Measurements from ENCODE around the gene DCDC1. TPM values are rescaled to one million over a fixed set of nuclear protein-coding genes. Genes with fewer than 3 reads are reported as not detected.

DCDC1 gene
- total and polyA plus RNA-seq, 2 donors from 2014 or later = 0.39 to 6.6 TPM

GRCh38 chr11:31102316-31102715 is 267.2 kb downstream of the DCDC1 start:
- Histone ChIP-seq H3K4me1 (ENCODE audit: control insufficient read depth in 2 of 3, insufficient read depth in 2 of 3, low read depth in 1 of 3, low read length in 3 of 3) (no peaks in the 10 kb centered on the region), H3K4me3 (ENCODE audit: low read length in 3 of 3) (no peak overlapping the region), H3K27ac (ENCODE audit: low read depth in 2 of 2, low read length in 2 of 2) (no peak overlapping the region), H3K9me3 (ENCODE audit: control insufficient read depth in 2 of 3, insufficient read depth in 1 of 3, low read length in 3 of 3) (no peaks in the 10 kb centered on the region), H3K36me3 (ENCODE audit: control insufficient read depth in 2 of 3, insufficient read depth in 3 of 3, low read length in 3 of 3) (no peaks in the 10 kb centered on the region), H3K27me3 (ENCODE audit: control insufficient read depth, insufficient read depth, low read length) (no peaks in the 10 kb centered on the region), H3K9ac (ENCODE audit: low read length in 3 of 3) (no peak overlapping the region)
- DNase-seq (no peak), FAIRE-seq (no peak)
- intact Hi-C loops (cut with DNase I) = no loop called here
- no peak for TF ChIP-seq CTCF (IDR thresholded peaks at IDR 0.05; ENCODE audit: borderline replicate concordance, extremely low read depth, insufficient read depth)

- H3K4me3 ChIP-seq (ENCODE audit: low read length in 3 of 3) = no peak overlapping the region
- no peaks in the 10 kb centered on the region for H3K9me3 ChIP-seq (ENCODE audit: control insufficient read depth in 2 of 3, insufficient read depth in 1 of 3, low read length in 3 of 3)
- FAIRE-seq (no peak), DNase-seq (no peak)
- no peaks in the 10 kb centered on the region for H3K36me3 ChIP-seq (ENCODE audit: control insufficient read depth in 2 of 3, insufficient read depth in 3 of 3, low read length in 3 of 3)
- TF ChIP-seq CTCF (IDR thresholded peaks at IDR 0.05; ENCODE audit: borderline replicate concordance, extremely low read depth, insufficient read depth) = no peak
- no peak overlapping the region for H3K9ac ChIP-seq (ENCODE audit: low read length in 3 of 3)
- H3K4me1 ChIP-seq (ENCODE audit: control insufficient read depth in 2 of 3, insufficient read depth in 2 of 3, low read depth in 1 of 3, low read length in 3 of 3) = no peaks in the 10 kb centered on the region
- H3K27me3 ChIP-seq (ENCODE audit: control insufficient read depth, insufficient read depth, low read length) = no peaks in the 10 kb centered on the region
- no peak overlapping the region for H3K27ac ChIP-seq (ENCODE audit: low read depth in 2 of 2, low read length in 2 of 2)
- intact Hi-C loops (cut with DNase I) = no loop called here
Observed at GRCh38 chr11:31096191-31096805, 273.2 kb downstream of the DCDC1 start.

- Histone ChIP-seq H3K4me1 (ENCODE audit: control insufficient read depth in 2 of 3, insufficient read depth in 2 of 3, low read depth in 1 of 3, low read length in 3 of 3) (no peaks in the 10 kb centered on the region), H3K27me3 (ENCODE audit: control insufficient read depth, insufficient read depth, low read length) (no peaks in the 10 kb centered on the region), H3K9me3 (ENCODE audit: control insufficient read depth in 2 of 3, insufficient read depth in 1 of 3, low read length in 3 of 3) (peaks cover 0 to 15% (median 4%) of the 10 kb centered on the region in 3 donors), H3K36me3 (ENCODE audit: control insufficient read depth in 2 of 3, insufficient read depth in 3 of 3, low read length in 3 of 3) (no peaks in the 10 kb centered on the region), H3K27ac (ENCODE audit: low read depth in 2 of 2, low read length in 2 of 2) (no peak overlapping the region), H3K9ac (ENCODE audit: low read length in 3 of 3) (no peak overlapping the region), H3K4me3 (ENCODE audit: low read length in 3 of 3) (no peak overlapping the region)
- no peak for FAIRE-seq
- intact Hi-C loops (cut with DNase I) = no loop called here
- no peak for DNase-seq
- no peak for TF ChIP-seq CTCF (IDR thresholded peaks at IDR 0.05; ENCODE audit: borderline replicate concordance, extremely low read depth, insufficient read depth)
Observed at GRCh38 chr11:31092638-31093037, 276.9 kb downstream of the DCDC1 start.

GRCh38 chr11:31089117-31089516 is 280.4 kb downstream of the DCDC1 start:
- no peak overlapping the region for H3K4me3 ChIP-seq (ENCODE audit: low read length in 3 of 3)
- no peak for DNase-seq
- TF ChIP-seq CTCF (IDR thresholded peaks at IDR 0.05; ENCODE audit: borderline replicate concordance, extremely low read depth, insufficient read depth) = no peak
- no peaks in the 10 kb centered on the region for H3K36me3 ChIP-seq (ENCODE audit: control insufficient read depth in 2 of 3, insufficient read depth in 3 of 3, low read length in 3 of 3)
- intact Hi-C loops (cut with DNase I) = no loop called here
- no peak overlapping the region for H3K9ac ChIP-seq (ENCODE audit: low read length in 3 of 3)
- no peak overlapping the region for H3K27ac ChIP-seq (ENCODE audit: low read depth in 2 of 2, low read length in 2 of 2)
- no peak for FAIRE-seq
- H3K9me3 ChIP-seq (ENCODE audit: control insufficient read depth in 2 of 3, insufficient read depth in 1 of 3, low read length in 3 of 3) = peaks cover 0 to 15% (median 4%) of the 10 kb centered on the region in 3 donors
- no peaks in the 10 kb centered on the region for H3K4me1 ChIP-seq (ENCODE audit: control insufficient read depth in 2 of 3, insufficient read depth in 2 of 3, low read depth in 1 of 3, low read length in 3 of 3)
- H3K27me3 ChIP-seq (ENCODE audit: control insufficient read depth, insufficient read depth, low read length) = no peaks in the 10 kb centered on the region

All from kidney (tissue), 14 donors.